ENCODE data around the gene CACNA2D3. TPM values are rescaled to one million over a fixed set of nuclear protein-coding genes. Genes with fewer than 3 reads are reported as not detected.

The CACNA2D3 gene
- total RNA-seq, 1 donor from 2014 or later = not detected

DNA sequence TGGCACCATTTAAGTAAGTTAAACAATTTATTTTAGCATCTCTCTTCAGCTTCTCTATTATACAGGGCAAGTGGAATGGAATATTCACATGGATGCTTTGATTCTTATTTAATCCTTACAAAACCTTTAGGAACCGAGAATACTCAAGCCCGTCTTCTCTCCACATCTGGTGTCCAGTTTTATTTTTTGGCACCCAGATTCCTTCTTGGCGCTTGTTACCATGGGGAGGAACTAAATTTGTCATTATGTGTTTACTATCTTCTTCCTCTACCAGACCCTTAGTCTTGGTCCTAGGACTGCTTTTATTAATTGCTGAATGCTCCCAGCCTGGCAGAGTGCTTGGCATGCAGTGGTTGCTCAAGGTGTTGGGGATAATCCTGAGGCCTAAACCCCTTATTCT lies 138.8 kb downstream of the CACNA2D3 start:
- H3K4me3 Mint-ChIP-seq (ENCODE audit: unreplicated experiment) = no peak overlapping the region
- no peaks in the 10 kb centered on the region for H3K36me3 Mint-ChIP-seq (ENCODE audit: low read depth)

DNA sequence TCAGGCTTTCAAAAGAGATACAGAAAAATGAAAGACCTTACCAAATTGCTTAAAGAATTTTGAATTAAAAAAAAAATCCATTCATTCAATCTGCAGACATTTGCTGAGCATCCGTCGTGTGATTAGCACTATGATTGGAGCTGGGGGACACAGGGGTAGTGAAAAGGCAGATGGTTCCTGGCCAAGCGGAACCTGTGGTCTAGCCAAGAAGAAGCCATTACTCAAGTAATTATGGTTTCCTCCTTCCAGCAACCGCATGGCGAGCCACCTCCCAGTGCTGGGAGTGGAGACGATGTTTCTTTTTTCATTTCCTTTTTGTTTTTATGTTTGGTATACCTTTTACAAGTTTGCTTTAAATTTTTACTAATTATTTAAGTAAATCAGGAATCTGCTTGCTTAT lies 140.2 kb downstream of the CACNA2D3 start:
- no peak for DNase-seq (ENCODE audit: low spot score)
- H3K9me3 Mint-ChIP-seq (ENCODE audit: low read depth) = no peaks in the 10 kb centered on the region
- H3K27ac Mint-ChIP-seq (ENCODE audit: unreplicated experiment) = no peak overlapping the region
- H3K4me3 Mint-ChIP-seq (ENCODE audit: unreplicated experiment) = no peak overlapping the region
- H3K36me3 Mint-ChIP-seq (ENCODE audit: low read depth) = no peaks in the 10 kb centered on the region
- TF ChIP-seq, protein P1, sequence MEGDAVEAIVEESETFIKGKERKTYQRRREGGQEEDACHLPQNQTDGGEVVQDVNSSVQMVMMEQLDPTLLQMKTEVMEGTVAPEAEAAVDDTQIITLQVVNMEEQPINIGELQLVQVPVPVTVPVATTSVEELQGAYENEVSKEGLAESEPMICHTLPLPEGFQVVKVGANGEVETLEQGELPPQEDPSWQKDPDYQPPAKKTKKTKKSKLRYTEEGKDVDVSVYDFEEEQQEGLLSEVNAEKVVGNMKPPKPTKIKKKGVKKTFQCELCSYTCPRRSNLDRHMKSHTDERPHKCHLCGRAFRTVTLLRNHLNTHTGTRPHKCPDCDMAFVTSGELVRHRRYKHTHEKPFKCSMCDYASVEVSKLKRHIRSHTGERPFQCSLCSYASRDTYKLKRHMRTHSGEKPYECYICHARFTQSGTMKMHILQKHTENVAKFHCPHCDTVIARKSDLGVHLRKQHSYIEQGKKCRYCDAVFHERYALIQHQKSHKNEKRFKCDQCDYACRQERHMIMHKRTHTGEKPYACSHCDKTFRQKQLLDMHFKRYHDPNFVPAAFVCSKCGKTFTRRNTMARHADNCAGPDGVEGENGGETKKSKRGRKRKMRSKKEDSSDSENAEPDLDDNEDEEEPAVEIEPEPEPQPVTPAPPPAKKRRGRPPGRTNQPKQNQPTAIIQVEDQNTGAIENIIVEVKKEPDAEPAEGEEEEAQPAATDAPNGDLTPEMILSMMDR (IDR thresholded peaks at IDR 0.05) = no peak
- H3K27me3 Mint-ChIP-seq (ENCODE audit: low read depth) = no peaks in the 10 kb centered on the region
- no peaks in the 10 kb centered on the region for H3K4me1 Mint-ChIP-seq (ENCODE audit: low read depth)

More for the DNA sequence above, 138.8 kb downstream of the CACNA2D3 start:
- Mint-ChIP-seq H3K9me3 (ENCODE audit: low read depth) (no peaks in the 10 kb centered on the region), H3K27ac (ENCODE audit: unreplicated experiment) (no peak overlapping the region), H3K4me1 (ENCODE audit: low read depth) (no peaks in the 10 kb centered on the region), H3K27me3 (ENCODE audit: low read depth) (no peaks in the 10 kb centered on the region)
- TF ChIP-seq, protein P1 (IDR thresholded peaks at IDR 0.05) = no peak
- no peak for DNase-seq (ENCODE audit: low spot score)

DNA sequence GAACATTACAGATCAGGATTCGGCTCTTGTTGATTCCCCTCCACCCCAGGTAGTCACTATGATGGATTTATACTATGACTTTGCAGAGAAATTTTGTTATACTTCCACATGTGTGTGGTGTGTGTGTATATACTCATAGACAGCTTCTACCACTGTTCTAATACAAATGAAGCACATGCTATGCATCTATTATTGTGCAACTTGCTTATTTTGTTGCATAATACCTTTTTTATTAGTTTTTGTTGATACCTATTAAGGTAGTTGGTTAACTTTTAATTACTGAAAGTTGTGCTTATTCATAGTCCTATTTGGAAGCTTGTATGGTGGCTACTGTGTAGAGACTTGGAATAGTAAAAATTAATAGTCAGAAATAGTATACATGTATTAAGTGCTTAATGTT lies 140.6 kb downstream of the CACNA2D3 start:
- Mint-ChIP-seq H3K4me3 (ENCODE audit: unreplicated experiment) (no peak overlapping the region), H3K27ac (ENCODE audit: unreplicated experiment) (no peak overlapping the region), H3K4me1 (ENCODE audit: low read depth) (no peaks in the 10 kb centered on the region), H3K9me3 (ENCODE audit: low read depth) (no peaks in the 10 kb centered on the region), H3K36me3 (ENCODE audit: low read depth) (no peaks in the 10 kb centered on the region), H3K27me3 (ENCODE audit: low read depth) (no peaks in the 10 kb centered on the region)
- DNase-seq (ENCODE audit: low spot score) = no peak
- TF ChIP-seq, protein P1 (IDR thresholded peaks at IDR 0.05) = no peak

DNA sequence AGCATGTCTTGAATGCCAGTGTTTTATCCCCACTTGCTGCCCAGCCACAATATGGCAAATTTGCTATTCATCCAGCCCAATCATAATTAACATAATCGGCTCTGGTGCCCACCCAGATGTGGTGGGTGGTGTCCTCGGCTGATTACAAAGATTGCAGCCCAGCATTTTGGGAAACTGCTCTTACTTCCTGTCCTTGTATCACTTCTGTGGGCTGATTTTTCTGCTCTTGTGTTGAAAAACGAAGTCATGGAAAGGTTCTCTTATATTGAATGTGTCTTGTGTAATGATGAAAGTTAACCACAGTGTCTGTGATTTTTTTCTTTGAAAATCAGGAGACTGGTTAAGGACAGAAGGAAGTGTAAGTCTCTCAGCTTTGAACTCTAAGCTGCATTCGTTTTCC lies 141.7 kb downstream of the CACNA2D3 start:
- Mint-ChIP-seq H3K27ac (ENCODE audit: unreplicated experiment) (no peak overlapping the region), H3K9me3 (ENCODE audit: low read depth) (no peaks in the 10 kb centered on the region), H3K27me3 (ENCODE audit: low read depth) (no peaks in the 10 kb centered on the region), H3K4me1 (ENCODE audit: low read depth) (no peaks in the 10 kb centered on the region), H3K36me3 (ENCODE audit: low read depth) (no peaks in the 10 kb centered on the region), H3K4me3 (ENCODE audit: unreplicated experiment) (no peak overlapping the region)
- TF ChIP-seq, protein P1 (IDR thresholded peaks at IDR 0.05) = no peak
- no peak for DNase-seq (ENCODE audit: low spot score)

DNA sequence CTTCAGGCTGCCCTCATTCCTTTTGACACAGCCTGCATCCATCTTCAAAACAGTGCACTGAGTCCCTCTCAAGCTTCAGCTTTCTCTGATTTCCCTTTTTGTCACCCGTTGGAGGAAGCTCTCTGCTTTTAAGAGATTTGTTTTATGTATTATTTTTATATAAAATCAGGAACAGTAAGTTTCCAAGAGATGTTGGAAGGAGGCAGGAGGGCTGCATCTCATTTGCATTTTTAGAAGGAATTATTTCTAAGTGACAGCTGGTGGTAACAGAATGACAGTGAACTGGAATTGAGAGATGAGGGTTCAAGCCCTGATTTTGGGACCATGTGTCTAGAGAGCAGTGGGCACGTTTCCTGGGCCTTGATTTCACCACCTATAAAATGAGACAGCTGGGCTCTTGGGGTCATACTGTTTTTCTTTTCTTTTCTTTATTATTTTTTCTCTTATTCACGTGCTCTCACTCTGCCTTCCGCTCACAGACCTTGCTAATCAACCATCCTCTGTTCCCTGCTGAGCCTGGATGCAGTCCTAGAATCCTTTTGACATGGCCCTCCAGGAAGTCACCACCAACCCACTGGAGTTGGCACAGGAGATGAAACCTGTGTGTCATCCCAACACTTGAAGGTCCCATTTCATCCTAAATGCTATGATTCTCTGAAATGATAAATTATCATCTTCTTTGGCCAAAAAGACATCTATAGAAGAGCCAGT lies 148.6 kb downstream of the CACNA2D3 start:
- Mint-ChIP-seq H3K36me3 (ENCODE audit: low read depth) (no peaks in the 10 kb centered on the region), H3K27me3 (ENCODE audit: low read depth) (no peaks in the 10 kb centered on the region), H3K4me3 (ENCODE audit: unreplicated experiment) (no peak overlapping the region), H3K4me1 (ENCODE audit: low read depth) (no peaks in the 10 kb centered on the region), H3K9me3 (ENCODE audit: low read depth) (peaks cover 3% of the 10 kb centered on the region), H3K27ac (ENCODE audit: unreplicated experiment) (no peak overlapping the region)
- DNase-seq (ENCODE audit: low spot score) = no peak
- TF ChIP-seq, protein P1 (IDR thresholded peaks at IDR 0.05) = no peak

Data from chondrocyte (in vitro differentiated cells).